Fibroblast of lung (primary cell): ENCODE results near the gene IVL.

Experiments used
- CTCF ChIP-seq, 2 donors: IDR thresholded peaks in 1 of 2; conservative IDR thresholded peaks in 1 of 2; 1 replicate in 1 of 2; 2 replicates in 1 of 2; pipeline ENCODE4 v1.5.1; 2011 to 2012; ENCODE audit warnings: low read length in 2 of 2, control low read depth in 1 of 2, inconsistent platforms in 1 of 2, low read depth in 1 of 2, mild to moderate bottlenecking in 1 of 2
- EZH2 ChIP-seq: IDR thresholded peaks from 2 replicates; pipeline ENCODE4 v1.5.1; 2012; ENCODE audit warnings: low read length, control low read depth, mild to moderate bottlenecking; ENCODE audit errors: missing control alignments

DNA sequence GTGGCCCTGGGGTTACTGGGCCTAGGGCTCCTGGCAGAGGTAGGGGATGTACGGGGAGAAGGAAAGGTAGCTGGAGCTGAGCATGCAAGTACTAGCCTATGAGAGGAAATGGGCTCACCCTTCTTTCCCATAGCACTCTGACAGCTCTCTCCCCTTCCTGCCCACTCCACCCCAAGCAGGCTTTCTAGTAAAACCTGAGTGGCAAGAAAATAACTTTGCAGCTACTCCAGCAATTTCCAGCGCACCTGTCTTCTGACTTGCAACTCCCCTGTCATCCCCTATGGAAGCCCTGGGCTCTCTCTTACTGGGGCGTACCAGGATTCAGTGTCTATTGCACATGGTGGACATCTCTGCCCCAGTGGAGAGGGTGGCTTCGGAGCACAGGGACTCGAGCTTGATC, 6.7 kb upstream of the IVL start:
- TF ChIP-seq CTCF (conservative IDR thresholded peaks at IDR 0.05 in 1 of 2, IDR thresholded peaks at IDR 0.05 in 1 of 2; ENCODE audit: low read depth in 1 of 2, low read length in 2 of 2) = no peak
- no peak for TF ChIP-seq EZH2
